HUDEP-2 (cell line): ENCODE data around the gene DDAH1.
"Not testable (repeated sequence)": the region's sequence is repeated elsewhere in the genome, so short reads cannot be mapped to it uniquely, and the experiment has no call there.

ENCODE experiments used
- DNase-seq, 76 experiments: peaks; one replicate each; lab custom pipeline; 2025; ENCODE audit not compliant: unreplicated experiment in 76 of 76; lab: John Stamatoyannopoulos, UW

Gene DDAH1

DNA sequence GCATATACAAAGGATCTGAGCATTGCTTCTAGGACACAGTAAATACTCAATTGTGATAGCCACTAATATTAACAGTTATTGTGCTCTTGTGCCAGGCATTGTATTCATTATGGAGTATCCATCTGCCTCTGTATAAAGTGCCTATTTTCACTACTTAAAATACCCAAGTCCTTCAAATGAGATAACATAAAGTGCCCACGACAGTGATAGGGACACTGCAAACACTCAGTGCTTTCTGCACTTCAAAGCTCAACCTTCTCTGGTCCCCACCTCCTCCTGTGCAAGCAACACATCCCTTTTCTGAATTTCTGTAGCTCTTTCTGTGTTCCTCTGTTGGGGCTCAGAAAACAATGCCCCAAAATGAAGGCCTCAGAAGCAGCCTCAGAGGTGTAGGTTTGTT is 6.6 kb upstream of the DDAH1 start:
- DNase-seq = no peak

DNA sequence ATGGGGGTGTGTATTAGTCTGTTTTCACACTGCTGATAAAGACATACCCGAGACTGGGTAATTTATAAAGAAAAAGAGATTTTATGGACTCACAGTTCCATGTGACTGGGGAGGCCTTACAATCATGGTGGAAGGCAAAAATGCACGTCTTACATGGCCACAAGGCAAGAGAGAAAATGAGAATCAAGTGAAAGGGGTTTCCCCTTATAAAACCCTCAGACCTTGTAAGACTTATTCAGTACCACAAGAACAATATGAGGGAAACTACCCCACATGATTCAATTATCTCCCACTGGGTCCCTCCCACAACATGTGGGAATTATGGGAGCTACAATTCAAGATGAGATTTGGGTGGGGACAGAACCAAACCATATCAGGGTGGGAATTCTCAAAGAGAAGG is 5.2 kb upstream of the DDAH1 start:
- not testable (repeated sequence) for DNase-seq

DNA sequence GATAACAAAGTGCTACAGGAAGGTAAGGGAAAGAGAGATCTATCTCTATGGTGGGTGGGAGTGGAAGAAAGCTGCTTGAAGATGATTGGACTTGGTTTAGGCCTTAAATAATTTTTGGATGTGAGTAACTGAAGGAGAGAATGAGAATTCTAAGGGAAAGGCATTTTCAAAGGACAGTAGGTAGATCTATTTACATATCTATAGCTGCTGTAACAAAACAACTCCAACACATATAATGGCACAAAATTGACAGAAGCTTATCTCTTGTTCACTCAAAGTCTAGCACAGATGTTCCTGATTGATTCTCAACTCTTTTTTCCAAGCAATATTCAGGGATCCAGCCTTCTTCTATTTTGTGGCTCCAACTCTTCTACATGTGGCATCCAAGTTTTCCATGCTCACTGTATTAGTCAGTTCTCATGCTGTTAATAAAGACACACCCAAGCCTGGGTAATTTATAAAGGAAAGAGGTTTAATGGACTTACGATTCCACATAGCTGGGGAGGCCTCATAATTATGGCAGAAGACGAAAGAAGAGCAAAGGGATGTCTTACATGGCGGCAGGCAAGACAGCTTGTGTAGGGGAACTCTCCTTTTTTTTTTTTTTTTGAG is 3.1 kb upstream of the DDAH1 start:
- no peak for DNase-seq

DNA sequence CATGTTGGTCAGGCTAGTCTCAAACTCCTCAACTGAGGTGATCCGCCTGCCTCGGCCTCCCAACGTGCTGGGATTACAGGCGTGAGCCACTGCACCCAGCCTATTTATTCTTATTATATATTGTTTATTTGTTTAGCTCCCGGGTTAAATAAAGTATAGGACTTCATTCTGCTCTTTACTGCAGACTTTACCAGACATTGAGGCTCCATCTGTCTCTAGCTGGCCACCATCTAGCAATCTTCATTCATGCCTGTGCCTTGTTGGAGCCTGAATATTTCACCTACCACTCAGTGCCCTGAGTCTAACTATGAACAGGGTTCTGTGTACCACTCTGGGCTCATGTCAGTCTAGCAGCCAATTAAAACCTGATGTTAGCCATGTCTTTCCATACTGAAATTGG is 2.1 kb upstream of the DDAH1 start:
- no peak for DNase-seq

DNA sequence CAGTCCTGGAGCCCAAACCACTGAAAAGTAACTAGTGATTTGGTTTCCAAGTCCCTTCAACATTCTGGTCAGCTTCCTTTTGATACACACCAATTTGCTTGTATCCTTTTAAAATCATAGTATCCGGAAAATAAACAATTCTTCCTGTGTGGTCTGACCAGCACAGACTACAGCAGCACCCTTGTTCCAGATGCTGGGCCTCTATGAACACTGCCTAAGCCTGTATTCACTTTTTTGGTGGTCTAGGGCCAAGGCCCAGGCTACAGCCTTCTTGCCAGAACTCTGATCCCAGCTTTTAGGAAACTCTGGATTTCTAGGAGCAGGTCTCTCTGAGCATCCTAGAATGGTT is 801 bp upstream of the DDAH1 start:
- DNase-seq = no peak

DNA sequence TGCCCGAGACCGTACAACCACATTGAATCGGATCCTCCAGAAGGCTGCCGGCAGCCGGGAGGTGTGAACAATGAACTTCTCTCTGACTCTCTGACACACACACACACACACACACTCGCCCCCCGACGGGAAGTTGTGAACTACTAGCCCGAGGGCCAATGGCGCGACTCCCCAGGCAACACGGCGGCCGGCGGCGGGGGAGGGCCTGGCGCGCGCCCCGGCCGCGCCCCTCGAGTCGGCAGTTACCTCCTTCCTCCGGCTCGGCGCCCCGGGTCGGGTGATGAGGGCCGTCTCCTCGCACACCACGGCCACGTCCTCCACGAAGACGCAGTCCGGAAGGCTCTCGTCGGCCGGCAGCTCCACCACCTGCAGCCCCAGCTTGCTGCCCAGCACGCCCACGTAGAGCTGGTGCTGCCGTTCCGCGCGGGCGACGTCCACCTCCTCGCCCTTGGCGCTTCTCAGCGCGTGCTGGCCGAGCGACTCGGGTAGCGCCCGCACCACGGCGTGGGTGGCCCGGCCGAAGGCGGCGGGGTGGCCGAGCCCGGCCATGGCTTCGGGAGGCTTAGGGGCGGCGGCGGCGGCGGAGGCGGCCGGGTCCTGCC is 361 bp downstream of the DDAH1 start:
- peak in 4 of 76 experiments; percentile 4 to 21 (median 14) for DNase-seq

DNA sequence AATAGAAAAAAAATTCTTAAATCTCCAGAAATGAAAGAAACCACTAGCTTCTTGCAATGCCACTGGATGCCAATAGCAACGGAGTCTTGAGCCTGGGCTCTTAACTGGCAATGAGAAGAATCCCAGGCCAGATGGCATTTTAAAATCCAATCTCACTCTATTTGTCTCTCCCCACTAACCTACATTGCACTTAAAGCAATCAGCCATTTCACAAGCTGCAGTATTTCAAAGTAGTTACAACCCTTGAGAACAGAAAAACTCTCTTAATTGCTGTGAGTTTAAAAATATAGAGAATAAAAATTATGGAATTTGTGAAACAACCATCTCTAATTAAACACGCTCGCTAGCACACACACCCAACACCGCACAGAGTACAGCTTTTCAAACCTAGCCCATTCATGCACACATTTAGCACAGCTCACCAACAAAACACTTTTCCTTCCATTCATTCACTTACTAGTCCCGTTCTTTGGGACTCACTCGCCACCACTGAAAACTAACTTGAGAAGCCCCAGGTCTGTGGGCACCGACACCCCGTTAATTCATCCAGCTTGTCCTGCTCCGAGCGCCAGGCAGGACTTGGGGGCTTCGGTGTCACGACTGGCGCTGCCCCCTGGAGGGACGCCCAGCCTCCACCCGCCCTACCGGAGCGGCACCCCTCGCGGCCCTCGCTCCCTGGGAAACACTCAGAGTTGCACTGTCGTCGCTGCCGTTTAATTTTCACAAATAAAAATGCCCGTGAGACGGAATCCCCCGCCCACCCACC is 1.0 kb downstream of the DDAH1 start:
- no peak for DNase-seq

DNA sequence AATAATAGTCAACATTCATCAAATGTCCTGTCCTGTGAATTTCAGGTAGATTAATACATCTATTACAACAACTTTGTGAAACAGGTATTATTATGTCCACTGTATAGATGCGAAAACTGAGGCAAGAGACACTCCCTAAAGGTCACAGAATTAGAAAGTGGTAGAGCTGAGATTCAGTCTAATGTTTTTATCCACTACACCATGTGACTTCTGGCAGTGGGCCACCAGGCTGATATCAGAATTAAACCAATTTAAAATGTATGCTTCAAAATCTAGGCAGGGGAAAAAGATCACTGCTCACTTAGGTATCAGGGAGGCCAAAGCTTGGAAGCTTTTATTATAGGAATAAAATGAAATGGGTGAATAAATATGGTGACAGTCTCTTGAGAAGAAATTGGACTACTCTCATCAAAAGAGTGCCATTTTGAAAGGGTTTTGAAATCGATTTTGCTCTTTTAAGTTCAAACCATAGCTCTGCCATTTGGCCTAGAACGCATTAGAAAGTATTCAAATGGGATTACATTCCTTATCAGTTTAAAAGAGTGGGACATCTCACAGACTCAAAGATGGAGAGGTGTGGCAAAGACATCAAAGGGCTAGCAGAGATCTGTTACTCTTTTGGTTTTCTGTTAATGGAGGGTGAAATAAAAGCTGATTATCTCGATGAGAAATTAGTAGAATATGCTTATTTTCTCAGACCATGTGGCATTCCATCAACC is 1.9 kb downstream of the DDAH1 start:
- no peak for DNase-seq

DNA sequence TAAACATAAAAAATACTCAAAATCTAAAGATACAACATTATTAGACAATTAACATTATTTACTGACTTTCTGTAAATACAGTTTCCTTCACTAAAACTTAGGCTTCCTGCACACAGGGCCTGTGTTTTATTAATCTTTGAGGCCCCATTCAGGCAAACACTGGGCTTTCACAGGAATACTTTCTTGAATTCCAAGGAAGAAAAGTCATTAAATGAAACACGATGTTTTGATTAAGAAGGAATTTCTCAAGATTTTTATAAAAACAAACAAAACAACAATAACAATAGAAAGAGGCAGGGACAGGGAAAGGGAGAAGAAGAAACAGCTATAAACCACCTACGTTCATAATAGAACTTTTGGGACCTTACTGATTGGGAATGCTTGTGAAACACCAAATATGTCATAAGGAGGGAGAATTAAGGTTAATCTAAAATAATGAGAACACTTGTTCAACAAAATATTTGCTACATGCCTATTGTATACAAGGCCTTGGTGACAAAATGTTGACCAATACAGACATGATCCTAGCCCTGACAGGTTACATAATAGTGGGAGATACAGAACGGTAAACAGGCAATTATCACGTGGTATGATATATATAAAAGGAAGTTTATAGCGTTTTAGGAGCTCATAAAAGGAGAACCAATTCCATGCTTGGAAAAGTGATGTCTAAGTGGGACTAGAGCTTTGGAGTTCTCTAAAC is 3.6 kb downstream of the DDAH1 start:
- DNase-seq = no peak

DNA sequence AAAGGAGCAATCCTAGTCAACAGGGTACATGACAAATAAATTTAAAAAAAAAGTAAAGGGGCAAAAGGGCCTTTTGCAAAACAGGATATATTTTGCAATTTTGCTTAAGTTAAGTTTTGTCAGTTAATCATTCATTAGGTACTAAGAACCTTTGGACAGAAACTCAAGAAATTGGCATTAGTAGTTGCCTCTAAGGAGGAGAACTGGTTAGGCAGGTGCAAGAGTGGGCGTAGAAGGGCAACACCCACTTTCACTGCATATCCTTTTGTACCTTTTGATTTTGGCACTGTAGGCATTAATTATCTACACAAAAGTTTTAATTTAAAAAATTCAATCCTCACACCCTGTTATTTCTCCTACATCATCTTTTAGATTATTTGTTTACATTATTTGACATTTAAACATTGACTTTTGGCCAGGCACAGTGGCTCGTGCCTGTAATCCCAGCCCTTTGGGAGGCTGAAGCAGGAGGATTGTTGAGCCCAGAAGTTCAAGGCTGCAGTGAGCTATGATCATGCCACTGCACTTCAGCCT is 4.3 kb downstream of the DDAH1 start:
- no peak for DNase-seq

DNA sequence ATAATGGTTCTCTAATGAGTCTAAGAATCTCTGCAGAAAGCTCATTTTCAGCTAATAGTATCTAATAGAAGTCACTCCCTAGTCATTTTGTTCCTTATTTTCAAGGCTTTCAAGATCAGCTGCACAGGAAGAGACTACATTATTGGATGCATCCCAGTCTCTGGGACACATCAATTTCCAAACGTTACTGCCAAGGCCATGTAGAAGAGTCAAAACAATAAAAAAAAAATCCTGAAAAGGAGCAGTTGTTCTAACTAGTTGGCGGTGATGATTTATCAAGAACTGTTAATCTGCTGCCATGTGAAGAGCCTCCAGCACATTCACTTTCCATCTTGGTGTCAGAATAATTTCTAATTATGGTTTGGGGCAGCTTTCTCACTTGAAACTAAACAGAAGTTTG is 5.7 kb downstream of the DDAH1 start:
- DNase-seq = no peak

DNA sequence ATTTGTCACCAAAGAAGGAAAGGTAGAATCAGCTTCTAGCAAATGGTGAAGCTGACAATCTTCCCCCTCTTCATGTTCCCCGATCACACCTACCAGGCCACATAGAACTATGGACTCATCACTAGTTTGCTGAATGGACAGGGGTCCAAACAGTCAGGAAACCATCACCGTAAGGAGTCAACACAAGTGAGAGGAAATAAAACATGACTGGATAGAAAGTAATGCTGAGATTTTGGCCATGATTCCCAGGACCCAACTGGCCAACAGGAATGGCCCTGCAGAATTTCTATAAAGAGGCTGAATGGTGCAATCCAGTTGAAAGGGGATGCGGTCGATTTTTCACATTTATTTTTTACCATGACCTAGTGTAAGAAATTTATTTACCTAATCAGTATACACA is 10.7 kb downstream of the DDAH1 start:
- no peak for DNase-seq

DNA sequence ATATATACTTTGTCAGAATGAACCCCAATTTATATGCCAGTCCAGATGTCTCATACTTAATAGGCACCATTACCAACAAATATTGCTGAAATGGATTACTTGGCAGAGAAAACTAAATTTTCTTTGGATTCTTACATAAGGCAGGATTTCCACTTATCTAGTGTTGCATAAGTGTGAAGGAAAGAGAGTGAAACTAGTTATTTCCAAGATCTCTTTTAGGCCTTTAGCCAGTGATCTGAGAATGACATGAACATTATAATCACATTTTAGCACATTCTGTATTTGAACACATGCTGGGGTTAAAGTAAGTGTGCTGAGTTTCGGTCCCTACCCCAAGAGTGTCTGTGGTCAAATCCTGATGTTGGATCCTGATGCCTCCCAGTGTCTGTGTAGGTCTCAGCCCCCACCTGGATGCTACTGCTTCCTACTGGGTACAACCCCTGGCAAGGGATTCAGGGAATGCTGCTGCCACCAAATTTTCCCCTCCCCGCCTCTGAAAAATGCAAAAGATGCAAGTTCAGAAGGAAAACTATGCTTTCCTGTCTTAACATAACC is 11.2 kb downstream of the DDAH1 start:
- DNase-seq = no peak

DNA sequence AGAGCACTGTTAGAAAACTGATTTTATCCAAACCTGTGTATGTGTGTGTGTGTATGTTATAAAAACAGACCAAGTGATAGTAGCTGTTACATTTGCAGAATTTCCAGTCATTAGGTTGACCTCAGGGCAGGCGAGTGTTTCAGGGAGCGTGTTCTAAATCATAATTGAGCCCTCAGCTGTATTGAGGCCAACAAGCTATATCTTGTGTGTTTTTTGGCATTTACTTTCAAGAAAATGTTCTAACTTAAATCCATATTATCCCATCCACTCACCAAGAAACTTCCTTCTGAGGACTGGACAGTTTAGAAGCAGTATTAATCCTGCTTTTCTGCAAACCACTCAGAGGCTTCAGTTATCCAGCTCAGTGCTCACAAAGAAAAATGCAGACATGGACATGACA is 12.0 kb downstream of the DDAH1 start:
- DNase-seq = no peak

DNA sequence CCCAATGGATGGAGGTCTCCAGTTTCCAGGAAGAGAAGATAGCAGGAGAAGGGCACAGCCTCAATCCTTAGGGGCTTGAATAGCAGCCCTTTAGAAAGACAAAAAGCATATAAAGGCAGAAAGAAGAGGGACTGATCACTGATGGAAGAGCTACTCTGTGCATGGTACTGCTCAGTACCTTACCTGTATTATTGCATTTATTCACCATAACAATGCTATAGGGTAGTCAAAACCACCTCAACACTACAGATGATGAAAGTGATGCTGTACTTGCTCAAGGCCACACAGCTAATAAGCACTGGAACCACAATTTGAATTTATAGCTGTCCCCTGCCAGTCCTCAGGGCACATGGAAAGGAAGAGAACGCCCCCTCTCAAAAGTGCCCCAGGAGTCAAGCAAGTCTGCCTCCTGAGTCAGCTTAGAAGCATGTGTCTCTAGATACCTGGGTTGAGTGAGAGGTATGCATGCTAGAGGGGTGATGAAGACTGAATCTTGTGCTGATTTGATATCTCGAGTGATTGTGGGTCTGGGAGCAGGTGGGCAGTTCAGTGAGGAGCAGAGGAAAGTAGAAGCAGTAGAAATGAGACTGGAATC is 13.6 kb downstream of the DDAH1 start:
- no peak for DNase-seq

DNA sequence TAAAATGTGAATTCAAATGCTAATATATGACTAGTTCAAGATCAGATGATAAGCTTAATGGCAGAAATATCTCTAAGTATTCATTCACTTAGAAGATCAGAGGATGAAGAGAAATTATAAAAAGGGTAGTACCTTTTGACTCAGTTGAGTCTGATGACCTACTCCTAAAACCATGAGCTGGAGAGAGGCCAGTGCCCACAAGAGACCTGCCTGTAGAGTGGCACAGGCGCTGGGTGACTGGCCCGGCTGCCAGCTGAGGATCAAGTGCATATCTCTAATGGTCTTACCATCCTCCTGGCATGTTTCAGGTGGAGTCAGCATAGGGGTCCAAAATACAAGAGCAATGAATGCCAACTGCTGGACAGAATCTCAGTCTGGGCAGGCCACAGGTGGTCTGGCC is 14.1 kb downstream of the DDAH1 start:
- no peak for DNase-seq

DNA sequence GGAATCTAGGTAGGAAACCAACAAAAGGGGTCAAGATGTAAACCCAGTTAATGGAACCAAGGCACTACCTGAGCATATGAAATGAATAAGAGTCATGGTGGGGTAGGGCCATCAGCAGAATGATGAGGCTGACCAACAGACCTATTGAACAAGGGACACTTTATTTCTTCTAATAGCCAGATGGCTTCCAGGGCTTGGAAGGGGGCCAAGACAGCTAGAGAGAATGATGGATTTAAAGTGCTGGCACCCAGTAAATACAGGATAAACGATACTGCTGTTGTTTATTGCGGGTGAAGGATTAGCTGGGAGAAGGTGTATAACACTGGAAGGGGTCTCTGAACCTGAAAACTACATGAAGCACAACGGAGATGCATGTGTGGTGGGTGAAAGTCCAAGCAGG is 15.6 kb downstream of the DDAH1 start:
- DNase-seq = no peak

DNA sequence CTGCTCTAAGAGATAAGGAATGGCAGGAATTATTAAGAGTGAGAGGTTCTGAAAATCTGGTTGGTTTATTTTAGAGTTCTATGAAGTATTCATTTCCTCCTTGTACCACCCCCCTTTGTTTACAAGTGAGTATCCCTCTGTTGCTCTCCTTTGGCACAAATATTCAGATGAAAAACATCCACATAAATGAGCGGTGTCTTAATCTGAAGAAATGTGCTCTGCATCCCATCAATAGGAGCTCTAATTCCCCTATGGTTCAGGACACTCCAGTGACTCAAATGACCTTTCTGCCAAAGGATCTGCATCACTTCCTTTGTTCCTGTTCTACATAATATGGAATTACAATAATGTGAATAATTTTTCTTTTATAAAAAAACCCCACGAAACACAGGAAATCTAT is 16.6 kb downstream of the DDAH1 start:
- DNase-seq = no peak

DNA sequence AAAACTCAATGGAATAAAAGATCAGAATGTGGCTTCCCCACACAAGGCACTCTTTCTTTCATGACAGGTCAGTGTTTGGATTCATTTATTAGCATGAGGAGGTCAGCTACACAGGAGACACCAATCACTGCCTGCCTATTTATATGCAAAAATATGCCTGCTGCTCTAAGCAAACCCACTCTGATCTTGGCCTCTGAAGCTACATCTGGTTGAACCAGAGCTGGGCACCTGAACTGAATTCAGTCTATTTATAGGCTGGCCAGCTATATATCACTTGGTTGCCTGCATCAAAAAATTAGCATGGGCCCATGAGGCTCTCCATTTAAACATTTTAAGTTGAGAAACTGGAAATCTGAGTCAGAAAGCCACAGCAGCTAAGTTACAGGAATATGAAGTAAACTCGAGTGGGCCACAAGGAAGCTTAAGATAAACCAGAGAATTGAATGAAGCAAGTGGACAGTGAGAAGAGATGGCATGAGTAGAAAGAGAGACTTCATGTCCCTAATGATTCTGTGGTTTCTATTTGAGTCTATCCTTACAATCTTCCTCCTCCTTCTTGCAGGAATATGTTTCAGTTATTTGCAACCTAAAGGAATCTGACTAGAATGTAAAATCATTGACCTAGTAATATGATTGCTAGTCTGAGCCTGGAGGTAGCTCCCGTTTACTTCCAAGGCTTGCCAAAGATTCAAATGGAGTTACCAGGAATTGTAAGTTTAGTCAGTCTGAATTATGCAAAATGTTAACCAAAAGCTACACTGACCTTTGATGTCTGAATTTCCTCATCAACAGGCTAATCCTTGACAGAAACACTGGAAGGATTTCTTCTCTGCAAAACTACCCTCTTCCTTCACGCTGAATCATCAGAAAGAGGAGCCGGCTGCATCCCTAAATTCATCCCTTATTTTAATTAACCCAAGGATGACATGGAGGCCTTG is 17.7 kb downstream of the DDAH1 start:
- DNase-seq = no peak
